SK-N-MC (cell line): Measurements from ENCODE around the gene RBM5.

Experiments
- DNase-seq: peaks from one replicate; pipeline ENCODE4 v3.0.0-alpha.2; 2011; ENCODE audit warnings: low read depth, low spot score
- H3K27ac ChIP-seq: fragments of 200-600 bp; sonication (generic); 2 replicates; pipeline ENCODE4 v1.5.1; 2016; ENCODE audit warnings: mixed run types
- H3K36me3 ChIP-seq: fragments of 200-600 bp; sonication (generic); 2 replicates; pipeline ENCODE4 v1.6.1; 2017; ENCODE audit warnings: antibody characterized with exemption, low read length, mixed read lengths; ENCODE audit not compliant: insufficient read depth
- H3K4me3 ChIP-seq: fragments of 200-600 bp; sonication (generic); 2 replicates; pipeline ENCODE4 v1.5.1; 2016
- H3K9ac ChIP-seq: fragments of 200-600 bp; sonication (generic); 2 replicates; pipeline ENCODE4 v1.8.0; 2017; ENCODE audit warnings: mixed run types, mixed read lengths; ENCODE audit not compliant: insufficient read length
- H3K9me3 ChIP-seq: fragments of 200-600 bp; sonication (generic); 2 replicates; pipeline ENCODE4 v1.6.1; 2017; ENCODE audit warnings: low read depth, mild to moderate bottlenecking, antibody characterized with exemption, low read length, moderate library complexity, mixed read lengths
- EZH2 ChIP-seq: fragments of 200-600 bp; sonication (generic); IDR thresholded peaks from one replicate; pipeline ENCODE4 v1.6.1; 2017; ENCODE audit warnings: antibody characterized with exemption
- FOXP2 ChIP-seq: optimal IDR thresholded peaks from 2 replicates; pipeline ENCODE3; 2011; ENCODE audit warnings: mild to moderate bottlenecking, moderate library complexity; ENCODE audit not compliant: insufficient read depth; ENCODE audit errors: extremely low read length, control extremely low read depth
- POLR2AphosphoS5 ChIP-seq: IDR thresholded peaks from 2 replicates; pipeline ENCODE4 v1.6.1; 2012; ENCODE audit warnings: mild to moderate bottlenecking, low read depth, low read length, borderline replicate concordance

The RBM5 gene

DNA sequence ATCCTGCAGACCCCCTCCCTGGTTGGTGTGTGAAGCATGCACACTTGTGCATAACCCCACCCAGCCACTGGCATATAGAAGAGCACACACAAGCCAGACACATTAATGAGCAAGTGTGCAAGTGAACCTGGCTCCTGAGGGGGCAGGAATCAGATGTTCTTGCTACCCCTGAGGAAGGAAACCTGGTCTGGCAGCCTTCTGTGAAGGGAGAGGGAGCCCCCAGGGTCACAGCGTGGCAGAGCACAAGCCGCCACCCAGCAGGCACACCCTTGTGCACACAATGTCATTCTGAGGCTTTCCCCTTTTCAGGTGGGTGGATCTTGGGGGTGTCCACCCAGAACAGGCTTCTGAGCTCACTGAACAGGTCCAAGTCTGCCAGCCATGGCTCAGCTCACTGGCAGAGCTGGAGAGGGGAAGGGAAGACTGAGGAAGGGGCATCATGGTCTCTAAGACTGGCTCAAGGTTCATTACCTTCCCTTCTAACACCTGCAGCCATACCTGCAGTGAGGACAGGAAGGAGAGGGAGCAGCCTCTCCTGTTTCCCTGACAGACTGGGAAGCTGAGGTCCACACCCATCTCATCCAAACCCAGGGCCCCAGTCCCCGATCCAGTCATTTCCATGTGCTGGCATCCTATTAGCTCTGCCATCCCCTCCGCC lies 34.8 kb downstream of the RBM5 start:
- DNase-seq = no peak
- H3K4me3 ChIP-seq = no peak overlapping the region
- TF ChIP-seq FOXP2 = no peak
- TF ChIP-seq POLR2AphosphoS5 = peak; percentile 15; the same call in 1 of the 2 replicates
- no peak for TF ChIP-seq EZH2
- H3K27ac ChIP-seq = no peak overlapping the region
- H3K36me3 ChIP-seq = peaks cover 2% of the 10 kb centered on the region; the same call in 1 of the 2 replicates
- H3K9ac ChIP-seq = no peak overlapping the region
- no peaks in the 10 kb centered on the region for H3K9me3 ChIP-seq

DNA sequence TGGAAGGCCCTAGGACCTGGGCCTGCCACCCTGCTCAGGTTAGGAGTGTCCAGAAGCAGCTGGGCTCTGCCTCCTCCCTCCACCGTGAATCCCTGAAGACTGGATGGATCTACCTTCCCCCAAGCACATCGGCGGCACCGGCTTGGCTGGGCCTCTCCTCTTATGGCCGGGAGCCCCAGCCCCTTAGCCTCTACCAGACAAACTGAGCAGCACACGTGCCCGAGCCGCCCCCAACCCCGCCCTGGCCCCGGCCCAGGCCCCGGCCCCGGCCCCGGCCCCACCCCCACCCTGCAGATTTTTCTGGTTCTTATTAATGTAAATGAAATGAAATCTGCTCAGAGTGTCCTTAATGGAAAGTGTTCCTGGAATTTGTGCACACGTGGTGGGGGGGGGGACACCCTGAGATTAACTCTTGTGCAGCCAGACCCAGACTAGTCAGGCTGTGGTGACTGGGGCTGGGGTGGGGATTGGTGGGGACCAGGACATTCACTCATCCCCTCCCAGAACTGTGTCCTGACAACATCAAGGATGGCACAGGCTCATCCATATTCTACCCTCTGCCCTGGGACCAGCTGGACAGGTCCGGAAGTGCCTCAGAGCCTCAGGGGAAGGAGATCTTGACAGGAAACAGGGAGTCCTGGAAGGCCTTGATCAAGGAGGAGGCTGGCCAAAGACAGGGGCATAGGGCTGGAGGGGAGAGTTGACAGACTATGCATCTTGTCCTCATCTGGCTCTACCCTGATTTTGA lies 35.5 kb downstream of the RBM5 start:
- DNase-seq = no peak

DNA sequence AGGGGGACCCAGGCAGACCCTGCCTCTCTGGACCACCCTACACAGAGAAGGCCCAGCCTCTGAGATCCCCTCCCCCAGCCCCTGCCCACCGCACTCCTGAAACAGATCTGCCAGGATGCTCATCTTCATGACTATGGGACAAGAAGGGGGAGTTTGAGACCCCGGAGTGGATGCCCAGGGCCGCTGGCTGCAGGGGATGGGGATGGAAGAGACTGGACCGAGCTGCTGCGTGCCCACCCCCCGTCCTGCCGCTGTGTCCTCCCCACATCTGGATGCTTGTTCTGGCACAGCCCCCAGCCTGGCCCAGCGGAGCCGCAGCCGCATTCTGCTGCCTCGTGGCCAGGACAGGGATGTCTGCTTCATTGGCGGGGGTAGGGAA lies 36.1 kb downstream of the RBM5 start:
- DNase-seq = no peak
- H3K4me3 ChIP-seq = no peak overlapping the region
- no peaks in the 10 kb centered on the region; the same call in 1 of the 2 replicates for H3K36me3 ChIP-seq
- no peak overlapping the region for H3K9ac ChIP-seq
- H3K9me3 ChIP-seq = no peaks in the 10 kb centered on the region
- TF ChIP-seq FOXP2 = no peak
- no peak for TF ChIP-seq EZH2
- no peak for TF ChIP-seq POLR2AphosphoS5
- no peak overlapping the region for H3K27ac ChIP-seq

More for the DNA sequence above, 35.5 kb downstream of the RBM5 start:
- Histone ChIP-seq H3K36me3 (no peaks in the 10 kb centered on the region; the same call in 1 of the 2 replicates), H3K4me3 (no peak overlapping the region), H3K9ac (no peak overlapping the region), H3K9me3 (no peaks in the 10 kb centered on the region), H3K27ac (no peak overlapping the region)
- TF ChIP-seq FOXP2 = no peak
- TF ChIP-seq EZH2 = no peak
- no peak for TF ChIP-seq POLR2AphosphoS5

DNA sequence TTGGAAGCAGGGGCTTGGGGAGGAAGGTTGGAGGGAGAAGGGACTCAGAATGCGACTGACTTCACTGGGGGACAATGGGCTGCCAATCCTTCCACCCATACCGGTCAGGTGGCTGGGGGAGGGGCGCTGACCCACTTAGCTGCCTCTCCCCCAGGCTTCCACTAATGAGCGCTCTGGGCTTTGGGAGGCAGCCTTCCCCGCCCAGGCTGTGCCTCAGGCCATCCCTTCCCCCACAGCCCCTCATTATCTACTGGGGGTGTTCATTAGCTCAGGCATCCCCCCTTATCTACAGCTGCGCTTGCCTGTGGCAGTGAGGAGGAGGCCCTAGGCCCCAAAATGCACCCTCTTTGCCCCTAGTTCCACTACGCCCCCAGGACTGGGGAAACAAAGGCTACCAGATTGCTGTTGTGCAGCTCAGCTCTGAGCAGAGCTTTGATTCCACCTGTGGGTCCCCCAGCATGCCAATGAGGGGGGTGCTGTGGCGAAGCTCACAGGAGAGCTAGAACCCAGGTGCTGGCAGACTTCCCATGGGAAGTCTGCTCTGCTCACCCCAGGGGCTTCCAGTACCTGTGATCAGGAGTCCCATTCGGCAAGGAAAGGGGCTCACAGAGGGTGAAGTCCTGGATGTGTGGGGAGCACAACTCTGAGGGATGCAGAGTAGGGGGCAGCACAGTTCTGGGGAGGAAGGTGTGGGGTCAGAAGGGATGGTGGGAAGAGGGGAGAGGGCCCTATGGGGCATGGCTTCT lies 37.0 kb downstream of the RBM5 start:
- no peak for TF ChIP-seq FOXP2
- TF ChIP-seq EZH2 = no peak
- TF ChIP-seq POLR2AphosphoS5 = no peak

DNA sequence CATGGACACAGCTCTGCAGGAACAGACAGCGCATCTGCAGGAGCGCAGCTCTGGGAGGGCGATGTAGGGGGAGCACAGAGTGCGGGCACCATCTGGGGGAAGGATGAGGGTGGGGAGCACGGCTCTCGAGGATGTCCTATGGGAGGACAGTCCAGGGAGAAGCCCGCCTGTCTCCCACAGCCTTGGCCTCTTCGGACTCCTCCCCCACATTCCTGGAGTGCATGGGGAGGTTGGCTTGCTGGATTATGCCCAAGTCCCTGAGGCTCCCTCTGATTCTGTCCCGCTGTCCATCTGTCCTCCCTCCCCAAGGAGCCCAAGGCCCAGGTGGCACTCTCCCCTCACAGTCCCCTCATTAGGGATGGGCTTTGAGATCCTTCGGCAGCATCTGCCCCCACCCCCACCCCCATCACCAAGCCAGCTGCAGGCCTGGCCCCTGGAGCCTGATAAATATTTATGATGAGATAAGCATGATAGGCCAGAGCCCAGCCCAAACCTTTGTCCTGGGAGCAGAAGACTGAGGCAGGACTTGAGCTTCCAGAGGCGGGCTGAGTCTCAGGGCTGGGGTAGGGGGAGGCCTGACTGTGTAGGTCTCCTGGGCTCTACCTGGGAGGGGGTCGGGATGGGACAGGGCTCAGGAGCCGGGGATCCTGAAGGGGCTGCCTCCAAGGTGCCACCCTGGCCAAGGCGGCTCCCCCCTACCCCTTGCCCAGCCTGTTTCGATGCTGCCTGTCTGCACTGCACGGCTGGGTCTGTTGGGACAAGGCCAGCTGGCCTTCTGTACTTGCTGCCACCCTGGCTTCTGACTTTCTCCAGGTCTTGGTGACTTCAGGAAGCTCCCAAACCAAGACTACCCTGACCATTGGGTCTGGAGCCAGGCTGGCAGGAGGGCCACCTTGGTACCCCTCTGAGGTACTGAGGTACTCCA lies 37.8 kb downstream of the RBM5 start:
- H3K36me3 ChIP-seq = no peaks in the 10 kb centered on the region
- H3K9ac ChIP-seq = no peak overlapping the region
- TF ChIP-seq FOXP2 (no peak), POLR2AphosphoS5 (no peak), EZH2 (no peak)
- DNase-seq = no peak
- H3K9me3 ChIP-seq = no peaks in the 10 kb centered on the region
- no peak overlapping the region for H3K27ac ChIP-seq
- H3K4me3 ChIP-seq = no peak overlapping the region

More for the DNA sequence above, 37.0 kb downstream of the RBM5 start:
- H3K27ac ChIP-seq = no peak overlapping the region
- no peak for DNase-seq
- H3K9ac ChIP-seq = no peak overlapping the region
- H3K36me3 ChIP-seq = no peaks in the 10 kb centered on the region
- H3K9me3 ChIP-seq = no peaks in the 10 kb centered on the region
- H3K4me3 ChIP-seq = no peak overlapping the region

DNA sequence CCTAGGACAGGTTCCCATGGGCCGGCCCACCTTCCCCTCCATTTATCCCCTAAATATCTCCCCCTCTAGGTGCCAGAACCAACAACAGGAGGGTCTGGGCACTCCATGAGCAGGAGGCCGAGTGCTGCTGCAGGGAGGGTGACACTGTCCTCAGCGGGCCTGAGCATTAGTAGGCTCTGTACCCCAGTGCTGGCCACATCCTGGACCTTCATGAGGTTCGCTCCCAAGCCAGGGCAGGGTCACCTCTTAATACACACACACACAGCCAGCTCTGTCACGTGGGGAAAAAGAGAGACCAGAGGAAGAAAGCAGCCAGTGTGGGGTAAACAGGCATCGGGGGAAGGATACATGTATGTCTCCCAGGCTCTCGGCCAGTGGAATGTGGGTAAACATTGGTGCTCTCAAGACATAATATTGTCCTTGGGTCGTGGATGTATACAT lies 38.6 kb downstream of the RBM5 start:
- Histone ChIP-seq H3K9ac (no peak overlapping the region), H3K27ac (no peak overlapping the region), H3K36me3 (no peaks in the 10 kb centered on the region), H3K4me3 (no peak overlapping the region), H3K9me3 (no peaks in the 10 kb centered on the region)
- DNase-seq = no peak
- no peak for TF ChIP-seq EZH2
- no peak for TF ChIP-seq FOXP2
- no peak for TF ChIP-seq POLR2AphosphoS5

DNA sequence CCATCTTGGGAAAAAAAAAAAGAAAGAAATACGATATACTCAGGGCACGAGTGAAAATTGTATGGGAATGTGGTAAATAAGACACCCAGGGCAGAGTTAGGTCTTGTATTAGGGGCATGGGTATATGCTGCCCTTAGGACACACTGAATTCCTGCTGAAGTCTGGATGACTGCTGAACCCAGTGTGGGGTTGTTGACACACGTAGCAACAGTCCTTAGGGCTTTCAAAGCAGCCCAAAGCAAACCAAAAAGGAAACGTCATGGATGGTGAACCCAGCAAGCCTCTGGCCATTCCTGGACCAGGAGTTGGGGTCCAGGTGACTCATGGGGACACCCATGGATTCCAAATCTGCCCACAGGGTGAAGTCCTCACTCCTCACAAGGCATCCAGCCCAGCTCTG lies 39.3 kb downstream of the RBM5 start:
- Histone ChIP-seq H3K27ac (no peak overlapping the region), H3K36me3 (no peaks in the 10 kb centered on the region), H3K4me3 (no peak overlapping the region), H3K9ac (no peak overlapping the region), H3K9me3 (no peaks in the 10 kb centered on the region)
- TF ChIP-seq FOXP2 (no peak), EZH2 (no peak), POLR2AphosphoS5 (no peak)
- no peak for DNase-seq

DNA sequence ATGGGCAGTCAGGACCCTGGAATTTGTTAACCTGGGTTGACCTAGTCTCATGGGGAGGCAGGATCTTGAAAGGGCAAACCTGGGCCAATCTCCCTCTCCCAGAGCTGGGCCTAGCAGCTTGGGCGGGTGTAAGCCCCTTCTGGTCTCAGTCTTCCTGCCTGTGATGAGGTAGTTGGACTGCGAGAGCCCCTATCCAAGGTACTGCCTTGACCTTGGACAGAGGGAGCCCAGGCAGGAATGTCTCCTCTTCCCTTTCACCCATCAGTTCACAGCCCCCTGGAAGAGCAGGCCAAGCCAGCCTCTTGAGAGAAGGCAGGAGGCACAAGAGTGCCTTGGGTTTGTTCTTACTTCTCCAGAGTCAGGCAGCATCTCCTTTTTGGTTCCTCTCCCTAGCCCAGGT lies 41.7 kb downstream of the RBM5 start:
- DNase-seq = no peak
- H3K27ac ChIP-seq = no peak overlapping the region
- H3K9me3 ChIP-seq = no peaks in the 10 kb centered on the region

More for the DNA sequence above, 41.7 kb downstream of the RBM5 start:
- Histone ChIP-seq H3K9ac (no peak overlapping the region), H3K36me3 (no peaks in the 10 kb centered on the region), H3K4me3 (no peak overlapping the region)
- TF ChIP-seq POLR2AphosphoS5 = no peak
- TF ChIP-seq EZH2 = no peak
- no peak for TF ChIP-seq FOXP2
